NCI-H2171 treated with DMSO at 0.1 percent for 48 hours (cell line): ENCODE measurements around the gene FGF19.

Source experiments
- DNase-seq: peaks from one replicate; lab custom pipeline; 2025; lab: John Stamatoyannopoulos, UW

The FGF19 gene, protein sequence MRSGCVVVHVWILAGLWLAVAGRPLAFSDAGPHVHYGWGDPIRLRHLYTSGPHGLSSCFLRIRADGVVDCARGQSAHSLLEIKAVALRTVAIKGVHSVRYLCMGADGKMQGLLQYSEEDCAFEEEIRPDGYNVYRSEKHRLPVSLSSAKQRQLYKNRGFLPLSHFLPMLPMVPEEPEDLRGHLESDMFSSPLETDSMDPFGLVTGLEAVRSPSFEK

DNA sequence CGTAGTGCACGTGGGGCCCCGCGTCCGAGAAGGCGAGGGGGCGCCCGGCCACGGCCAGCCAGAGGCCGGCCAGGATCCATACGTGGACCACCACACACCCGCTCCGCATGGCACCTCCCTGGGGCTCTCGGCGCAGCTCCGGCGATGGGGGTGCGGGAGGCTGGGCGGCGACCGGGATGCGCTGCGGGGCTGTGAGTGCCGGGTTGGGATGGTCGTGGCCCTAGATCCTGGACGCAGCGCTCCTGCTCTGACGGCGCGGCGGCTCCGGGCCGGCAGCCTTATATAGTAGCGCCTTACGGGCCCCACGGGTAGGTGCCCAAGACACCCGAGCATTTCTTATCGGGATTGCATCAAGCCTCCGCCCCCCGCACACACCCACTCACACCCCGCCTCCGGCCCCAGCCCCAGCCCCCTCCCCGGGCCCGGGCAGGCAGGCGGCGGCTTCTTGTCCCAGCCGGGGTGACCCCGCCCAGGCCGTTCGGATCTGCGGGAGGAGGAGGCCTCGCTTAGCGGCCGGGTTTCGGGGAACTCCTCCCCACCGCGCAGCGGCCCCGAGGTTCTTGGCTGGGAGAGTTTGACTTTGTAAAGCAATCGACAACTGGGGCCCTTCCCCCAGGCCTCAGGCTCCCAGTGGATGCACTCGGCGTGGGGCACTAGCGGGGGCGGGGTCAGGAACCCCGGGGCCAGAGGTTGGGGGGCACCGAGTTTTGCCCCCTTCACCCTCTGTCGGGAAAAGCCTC lies at the start of gene FGF19:
Gene FGF19 (minus strand): TSS at position 255 of the 740 bp plus-strand sequence. CDS start 146 bp downstream, at position 109.
- peak; percentile 13 for DNase-seq

DNA sequence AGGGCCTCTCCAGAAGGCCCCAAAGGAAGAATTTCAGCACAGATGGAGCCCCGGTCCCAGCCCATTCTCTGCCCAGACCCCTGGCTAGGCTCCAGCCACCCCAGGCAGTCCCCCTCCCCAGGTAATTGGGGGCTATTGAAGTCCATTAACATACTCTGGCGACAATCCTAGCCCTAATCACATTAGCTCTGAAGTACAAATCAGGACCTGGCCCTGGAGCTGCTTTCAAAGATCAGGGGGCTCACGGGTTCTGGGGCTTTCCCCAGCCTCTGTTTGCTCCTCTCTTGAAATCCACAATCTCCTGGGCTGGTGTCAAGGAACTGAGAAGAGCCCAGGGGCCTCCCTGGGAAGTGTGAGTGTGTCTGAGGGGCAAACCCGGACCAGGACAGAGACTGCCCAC lies 49.1 kb upstream of the FGF19 start:
- DNase-seq: no peak

DNA sequence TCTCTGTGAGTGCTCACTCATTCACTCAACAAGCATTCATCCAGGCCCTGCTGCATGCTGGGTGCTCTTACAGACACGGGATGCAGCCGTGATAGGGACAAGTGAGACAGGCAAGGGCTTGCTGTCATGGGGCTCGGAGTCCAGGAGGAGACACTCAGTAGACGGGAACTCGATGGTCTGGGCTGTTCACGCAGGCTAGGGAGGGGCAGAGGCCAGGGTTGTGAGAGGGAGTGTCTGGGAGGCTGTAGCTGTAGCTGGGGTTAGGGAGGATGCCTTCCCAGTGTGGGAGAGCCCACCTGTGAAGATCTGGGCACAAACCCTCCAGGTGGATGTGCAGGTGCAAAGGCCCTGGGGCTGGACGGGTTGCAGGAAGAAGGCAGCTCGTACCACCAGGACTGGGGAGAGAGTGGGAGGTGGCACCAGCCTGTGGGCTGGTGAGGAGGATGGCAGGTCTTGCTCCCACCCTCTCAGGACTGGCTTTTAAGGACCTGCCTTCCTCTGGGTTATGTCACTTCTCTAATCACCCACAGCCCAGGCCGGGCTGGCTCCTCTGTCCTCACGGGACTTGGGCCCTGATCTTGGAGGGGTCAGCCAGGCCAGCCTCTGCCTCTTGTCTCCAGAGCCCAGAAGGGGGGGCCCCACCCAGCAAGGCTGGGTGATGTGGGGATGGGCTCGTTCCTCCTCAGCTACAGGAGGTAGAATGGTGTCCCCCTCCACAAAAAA lies 47.2 kb upstream of the FGF19 start:
- DNase-seq: no peak

DNA sequence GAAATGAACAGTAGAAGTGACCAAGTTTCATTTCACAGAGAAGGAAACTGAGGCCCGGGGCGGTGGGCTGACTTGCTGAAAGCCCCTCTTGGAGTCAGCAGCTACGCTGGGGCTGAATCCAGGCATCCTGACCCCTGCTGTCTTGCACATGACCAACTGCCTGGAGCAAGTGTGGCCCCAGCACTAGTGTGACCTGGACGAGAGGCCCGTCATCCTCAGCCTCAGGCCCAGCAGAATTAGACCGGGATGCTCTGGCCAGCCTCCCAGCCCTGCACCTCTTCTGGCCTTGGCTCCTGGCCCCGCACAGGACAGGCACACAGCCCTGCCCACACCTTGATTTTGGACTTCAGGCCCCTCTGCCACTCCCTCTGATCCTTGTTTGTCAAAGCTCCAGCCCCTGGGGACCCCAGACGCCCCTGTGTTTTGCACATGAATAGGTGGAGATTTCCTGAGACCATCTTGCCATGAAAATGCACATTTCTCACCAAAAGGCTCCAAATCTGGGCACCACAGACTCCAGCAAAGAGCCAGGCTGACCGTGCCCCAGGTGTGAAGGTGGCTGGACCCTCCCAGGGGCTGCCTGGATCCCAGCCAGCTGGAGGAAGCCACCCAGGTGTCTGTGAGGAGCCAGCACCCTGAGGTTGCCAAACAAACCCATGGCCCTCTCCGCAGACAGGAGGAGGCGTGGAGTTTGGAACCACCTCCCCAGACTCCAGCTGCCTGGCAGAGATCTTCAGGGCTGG lies 46.5 kb upstream of the FGF19 start:
- no peak for DNase-seq

DNA sequence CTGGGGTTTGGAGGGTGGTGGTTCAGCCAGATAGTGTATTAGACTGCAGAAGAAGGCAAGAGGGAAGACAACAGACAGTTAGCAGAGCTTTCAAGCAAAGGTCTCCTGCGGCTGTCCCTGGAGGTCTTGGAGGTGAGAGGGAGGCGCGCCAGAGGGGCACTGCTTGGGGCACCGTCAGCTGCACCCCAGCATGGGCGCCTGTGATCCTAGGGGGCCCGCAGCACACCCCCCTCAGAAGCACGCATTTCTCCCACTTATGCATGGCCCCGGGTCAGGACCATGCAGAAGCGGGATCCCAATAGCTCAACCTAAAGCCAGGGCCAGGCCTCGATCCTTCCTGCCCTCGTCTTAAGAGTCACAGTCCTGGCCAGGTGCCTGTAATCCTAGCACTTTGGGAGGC lies 44.8 kb upstream of the FGF19 start:
- DNase-seq: no peak

DNA sequence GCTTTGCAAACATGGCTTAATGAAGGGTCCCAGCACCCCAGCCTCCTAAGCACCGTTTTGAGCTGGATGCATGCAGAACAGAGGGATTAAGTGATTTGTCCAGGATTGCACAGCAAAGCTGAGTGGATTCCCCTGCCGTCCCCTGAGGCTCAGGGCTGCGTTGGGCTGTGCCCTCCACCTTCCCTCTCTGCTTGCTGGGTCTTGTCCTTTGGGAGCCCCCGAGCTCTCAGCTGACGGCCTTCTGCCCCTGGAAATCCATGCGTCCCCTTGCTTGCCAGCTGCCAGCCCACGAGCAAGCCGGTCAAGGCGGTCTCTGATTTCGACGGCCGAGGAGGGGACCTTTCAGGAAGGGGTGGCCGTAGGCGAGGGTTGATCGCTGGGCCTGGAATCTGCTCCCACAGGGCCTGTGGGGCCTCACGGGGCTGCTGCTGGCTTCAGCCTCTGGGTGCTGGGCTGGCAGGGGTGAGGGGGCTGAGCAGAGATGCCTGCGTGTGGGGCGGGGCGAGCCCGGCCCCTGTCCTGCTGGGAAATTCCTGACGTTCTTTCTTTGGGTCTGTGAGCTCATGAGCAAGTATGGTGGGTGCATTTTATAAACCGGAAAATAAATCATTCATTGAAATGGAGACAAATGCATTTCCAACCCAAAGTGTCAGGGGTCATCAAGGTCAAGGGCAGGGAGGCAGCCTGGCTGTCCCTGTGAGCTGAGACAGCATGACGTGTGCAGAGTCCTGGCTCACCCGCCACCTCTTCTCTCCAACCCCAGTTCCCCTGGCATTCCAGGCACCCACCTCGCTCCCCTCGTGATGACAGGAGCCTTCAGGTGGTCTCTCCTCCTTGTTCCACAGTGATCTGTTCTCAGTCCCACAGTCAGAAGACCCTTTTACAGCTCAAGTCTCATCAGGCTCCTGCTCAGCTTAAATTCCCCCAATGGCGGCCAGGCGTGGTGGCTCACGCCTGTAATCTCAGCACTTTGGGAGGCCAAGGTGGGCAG lies 43.2 kb upstream of the FGF19 start:
- no peak for DNase-seq

DNA sequence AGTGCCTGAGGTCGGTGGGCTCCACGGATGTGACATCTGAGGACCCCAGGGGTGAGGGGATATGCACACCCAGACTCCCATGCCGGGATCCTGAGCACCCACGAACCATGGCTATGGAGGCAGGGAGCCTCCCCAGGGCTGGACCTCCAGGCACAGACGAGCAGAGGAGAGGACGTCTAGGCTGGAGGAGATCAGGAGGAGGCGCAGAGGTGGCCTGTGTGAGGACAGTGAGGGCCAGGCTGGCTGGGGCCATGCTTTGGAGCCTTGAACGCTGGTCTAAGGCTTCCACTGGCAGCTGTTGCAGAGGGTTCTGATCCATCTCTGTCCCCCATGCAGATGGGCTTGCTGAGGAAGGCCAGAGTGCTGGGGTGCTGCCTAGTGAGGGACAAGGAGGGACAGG lies 42.3 kb upstream of the FGF19 start:
- no peak for DNase-seq

DNA sequence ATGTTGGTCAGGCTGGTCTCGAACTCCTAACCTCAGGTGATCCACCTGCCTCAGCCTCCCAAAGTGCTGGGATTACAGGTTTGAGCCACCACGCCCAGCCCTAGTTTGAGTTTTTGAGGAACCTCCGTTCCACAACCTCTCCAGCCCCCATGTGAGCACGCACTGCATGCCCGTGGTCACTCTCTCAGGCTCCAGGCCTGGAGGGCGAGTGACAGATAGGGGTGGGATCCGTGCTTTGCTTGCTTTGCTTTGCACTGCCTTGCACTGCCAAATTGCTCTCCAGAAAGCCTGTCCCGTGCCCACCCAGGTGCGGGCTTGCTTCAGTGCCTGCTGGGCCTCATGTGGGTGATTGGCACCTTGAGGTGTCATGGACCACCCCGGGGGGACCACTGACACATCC lies 41.4 kb upstream of the FGF19 start:
- no peak for DNase-seq

DNA sequence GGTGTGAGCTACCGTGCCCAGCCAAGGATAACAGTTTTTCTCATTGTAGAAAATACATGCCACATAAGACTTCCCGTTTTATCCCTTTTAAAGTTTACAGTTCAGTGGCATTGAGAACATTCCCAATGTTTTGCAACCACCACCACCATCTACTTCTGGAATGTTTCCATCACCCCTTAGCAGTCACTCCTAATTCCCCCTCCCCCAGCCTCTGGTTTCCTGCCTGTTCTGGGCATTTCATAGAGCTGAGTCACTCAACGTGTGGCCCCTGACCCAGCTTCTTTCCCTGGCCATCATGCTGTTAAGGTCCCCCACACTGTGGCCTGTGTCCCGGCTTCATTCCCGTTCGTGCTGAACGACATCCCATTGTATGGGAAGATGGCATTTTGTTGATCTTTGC lies 40.6 kb upstream of the FGF19 start:
- DNase-seq: no peak

DNA sequence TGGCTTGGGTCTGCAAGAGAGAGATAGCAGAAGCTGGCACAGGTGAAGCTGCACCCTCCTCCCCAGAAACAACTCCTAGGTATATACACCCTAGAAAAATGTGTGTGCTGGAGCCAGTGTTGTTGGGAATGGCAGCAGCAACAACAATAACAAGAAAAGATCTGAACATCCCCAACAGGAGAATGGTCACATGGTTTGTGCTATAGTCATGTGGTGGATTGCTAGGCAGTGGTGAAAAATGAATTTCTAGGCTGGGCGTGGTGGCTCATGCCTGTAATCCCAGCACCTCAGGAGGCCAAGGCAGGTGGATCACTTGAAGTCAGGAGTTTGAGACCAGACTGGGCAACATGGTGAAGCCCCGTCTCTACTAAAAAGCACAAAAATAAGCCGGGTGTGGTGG lies 31.0 kb upstream of the FGF19 start:
- DNase-seq: no peak

DNA sequence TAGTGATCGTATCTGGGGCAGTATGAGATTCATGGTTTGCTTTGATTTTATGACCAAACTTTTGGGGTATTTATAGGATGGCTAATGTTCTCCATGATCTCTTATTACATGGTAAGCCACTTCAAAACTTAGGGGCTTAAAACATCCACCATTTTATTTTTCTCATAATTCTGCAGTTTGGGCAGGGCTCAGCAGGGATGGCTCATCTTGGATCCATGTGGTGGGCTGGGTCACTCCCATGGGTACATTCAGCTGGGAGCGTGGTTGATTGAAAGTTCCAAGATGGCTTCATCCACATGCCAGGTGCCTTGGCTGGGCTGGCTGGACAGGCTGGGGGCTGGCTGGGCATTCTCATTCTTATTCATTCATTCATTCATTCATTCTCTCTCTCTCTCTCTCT lies 30.5 kb upstream of the FGF19 start:
- DNase-seq: no peak

DNA sequence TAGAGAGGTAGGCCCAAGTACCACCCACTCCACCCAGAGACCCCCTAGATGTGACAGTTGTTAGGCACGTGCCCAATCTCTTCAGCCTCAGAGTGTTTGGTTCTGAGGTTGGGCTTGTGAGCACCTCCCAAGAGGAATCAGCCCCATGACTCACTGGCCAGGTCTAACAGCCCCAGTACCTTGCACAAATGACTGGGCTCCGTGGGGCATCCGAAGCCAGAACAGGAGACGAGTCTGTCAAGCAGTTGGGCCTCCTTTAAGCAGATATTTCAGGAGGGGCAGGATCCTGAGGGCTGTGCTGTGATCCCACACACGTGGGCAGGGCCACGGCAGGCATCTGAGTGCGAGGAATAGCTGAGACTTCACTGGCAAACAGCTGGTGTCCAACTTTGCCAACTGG lies 29.1 kb upstream of the FGF19 start:
- DNase-seq: no peak

DNA sequence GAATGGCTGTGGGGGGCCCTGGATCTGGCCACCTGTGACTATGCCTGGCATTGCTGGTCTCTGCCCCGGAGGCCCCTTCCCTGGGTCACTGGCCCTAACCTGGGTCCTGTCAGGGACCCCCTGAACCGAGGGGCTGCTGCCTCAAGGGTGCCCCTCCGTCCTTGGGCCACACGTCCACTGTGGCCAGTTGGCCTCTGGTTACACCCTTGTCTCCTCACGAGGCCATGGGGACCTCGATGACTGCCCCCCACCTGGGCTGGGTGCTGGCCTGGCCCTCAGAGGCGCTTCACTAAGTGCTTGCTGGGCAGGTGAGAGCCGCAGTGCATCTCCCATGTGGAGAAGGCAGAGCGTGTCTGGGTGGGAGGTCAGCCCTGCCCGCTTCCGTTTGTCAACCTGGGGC lies 27.3 kb upstream of the FGF19 start:
- DNase-seq: no peak

DNA sequence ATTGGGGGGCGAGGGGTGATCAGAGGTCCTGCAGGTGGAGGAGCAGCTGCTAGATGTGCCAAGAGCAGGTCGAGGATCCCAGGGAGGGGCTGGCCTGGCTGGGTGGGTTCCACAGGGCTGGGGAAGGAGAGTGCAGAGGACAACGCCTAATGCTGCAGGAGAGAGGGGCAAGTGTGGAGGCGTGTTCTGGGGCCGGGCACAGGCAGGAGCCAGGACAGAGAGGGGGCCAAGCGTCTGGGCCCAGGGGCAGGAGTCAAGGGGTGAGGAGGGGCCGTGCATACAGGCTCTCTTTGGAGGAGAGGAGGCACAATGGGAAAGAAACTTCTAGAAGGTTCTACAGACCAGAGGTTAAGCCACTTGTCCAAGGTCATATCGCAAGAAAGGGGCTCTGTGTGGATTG lies 26.7 kb upstream of the FGF19 start:
- DNase-seq: no peak

DNA sequence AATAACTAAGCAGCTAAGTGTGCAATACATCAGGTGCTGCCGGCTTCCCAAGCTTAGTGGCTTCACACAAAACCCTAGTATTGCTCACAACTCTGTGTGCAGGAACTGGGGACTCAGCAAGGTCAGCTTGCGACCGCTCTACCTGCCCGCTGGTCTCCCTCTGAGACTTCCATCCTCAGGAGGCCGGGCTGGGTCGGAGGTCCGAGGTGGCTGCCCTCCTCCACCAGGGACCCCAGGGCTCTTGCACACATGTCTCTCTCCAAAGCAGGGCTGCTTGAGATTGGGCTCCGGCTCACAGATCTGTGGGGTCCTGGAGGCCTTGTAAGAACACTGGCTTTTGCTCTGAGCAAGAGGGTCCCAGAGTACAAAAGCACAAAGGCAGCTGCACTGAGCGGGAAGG lies 25.4 kb upstream of the FGF19 start:
- no peak for DNase-seq

DNA sequence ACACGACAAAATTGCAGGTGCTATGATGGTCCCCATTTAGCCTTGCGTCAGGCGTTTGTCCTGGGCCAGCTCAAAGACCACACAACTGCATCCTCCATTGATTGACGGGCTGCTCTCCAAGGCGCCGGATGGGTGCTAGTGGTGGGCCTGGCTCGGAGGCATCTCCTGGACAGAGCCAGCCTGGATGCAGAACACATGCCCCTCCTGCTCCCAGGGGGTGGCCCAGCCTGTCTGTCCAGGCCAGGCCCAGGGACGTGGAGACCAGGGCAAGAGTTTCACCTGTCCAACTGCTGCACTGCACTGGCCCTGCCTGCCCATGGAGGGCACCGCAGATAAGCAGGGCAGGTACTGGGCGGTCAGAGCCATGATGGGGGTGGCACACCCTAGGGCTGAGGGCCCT lies 23.4 kb upstream of the FGF19 start:
- DNase-seq: no peak

DNA sequence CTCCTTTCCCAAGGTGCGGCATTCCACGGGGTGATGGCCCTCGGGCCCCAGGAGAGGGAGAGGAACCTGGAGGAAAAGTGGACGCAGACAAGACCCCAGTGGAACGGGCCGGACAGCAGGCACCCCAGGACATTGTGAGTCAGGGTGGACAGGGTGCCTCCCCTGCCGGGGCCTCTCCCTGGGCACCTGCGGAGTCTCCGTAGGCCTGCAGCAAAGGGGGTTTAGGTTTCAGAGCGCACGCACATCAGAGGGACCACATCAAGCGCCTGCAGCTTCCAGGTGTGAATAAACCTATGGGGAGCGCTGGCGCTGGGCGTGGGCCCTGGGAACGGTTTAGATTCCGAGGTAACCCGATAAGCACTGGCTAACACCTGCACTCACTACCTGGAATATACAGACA lies 22.7 kb upstream of the FGF19 start:
- no peak for DNase-seq

DNA sequence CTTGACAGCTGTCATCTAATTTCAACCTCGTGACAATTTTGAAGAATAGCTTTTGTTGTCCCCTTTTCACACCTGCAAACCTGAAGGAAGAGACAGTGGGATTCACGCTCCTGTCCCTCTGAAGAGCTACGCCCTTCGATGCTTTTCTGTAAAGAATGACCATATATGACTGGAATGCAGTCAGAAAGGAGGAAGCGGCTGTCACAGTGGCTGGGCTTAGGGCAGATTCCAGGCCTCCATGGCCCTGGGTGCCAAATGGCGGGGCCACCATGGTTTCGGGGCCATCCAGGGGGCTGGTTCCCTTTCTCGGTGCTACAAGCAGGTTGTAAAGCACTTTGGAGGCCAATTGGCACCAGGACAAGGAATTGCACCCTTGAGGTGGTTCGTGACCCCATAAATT lies 22.2 kb upstream of the FGF19 start:
- no peak for DNase-seq

DNA sequence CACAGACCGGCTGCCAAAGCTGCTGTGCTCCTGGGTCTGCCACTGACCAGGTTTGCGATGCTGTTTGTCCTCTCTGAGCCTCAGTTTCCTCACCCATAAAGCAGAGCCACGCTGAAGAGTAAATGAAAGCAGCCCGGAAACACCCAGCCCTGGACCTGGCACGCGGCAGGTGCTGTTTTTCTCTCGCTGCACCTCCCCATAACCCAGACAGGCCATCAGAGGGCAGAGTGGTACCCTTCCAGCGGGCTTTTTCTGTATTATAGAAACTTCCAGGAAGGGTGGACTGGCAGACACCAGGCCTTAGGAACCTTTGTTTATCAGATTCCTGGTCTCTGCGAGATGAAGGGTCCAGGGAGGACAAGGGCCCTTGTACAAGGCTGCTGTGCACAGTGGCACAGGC lies 17.9 kb upstream of the FGF19 start:
- DNase-seq: no peak

DNA sequence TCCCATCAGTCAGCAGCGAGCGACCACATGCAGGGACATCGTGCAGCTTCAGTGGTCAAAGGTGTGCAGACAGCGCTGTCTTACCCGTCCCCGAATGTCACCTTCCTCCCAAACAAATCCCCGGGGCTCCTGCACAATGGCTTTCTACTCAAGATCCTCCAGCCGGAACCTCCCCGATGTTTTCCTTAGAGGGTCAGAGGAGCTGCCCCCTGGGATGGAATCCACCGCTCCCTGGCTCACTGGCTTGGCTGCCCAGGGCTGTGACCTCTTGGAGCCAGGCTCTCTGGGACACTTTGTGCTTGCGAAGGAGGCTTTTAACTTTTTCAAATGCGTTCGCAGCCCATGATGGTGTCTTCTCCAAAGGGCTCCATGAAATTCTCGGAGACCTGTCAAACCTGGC lies 17.3 kb upstream of the FGF19 start:
- DNase-seq: no peak

DNA sequence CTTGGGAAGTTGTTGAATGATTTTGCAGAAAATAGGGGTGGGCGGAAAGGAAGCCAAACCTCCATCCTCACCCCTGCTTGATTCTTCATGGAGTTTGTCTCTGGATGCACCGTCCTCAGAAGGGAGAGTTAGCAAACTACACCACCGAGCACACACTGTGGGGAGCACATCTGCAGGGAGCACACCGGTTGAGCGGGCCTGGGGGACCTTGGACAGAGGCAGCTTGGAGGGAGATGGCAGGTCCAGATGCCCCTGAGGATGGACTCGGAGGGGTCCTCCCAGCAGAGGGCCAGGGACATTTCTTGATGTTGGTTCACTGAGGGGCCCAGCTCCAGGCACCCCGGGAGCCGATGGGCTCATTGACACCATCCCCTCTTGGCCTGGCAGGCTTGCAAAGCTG lies 15.1 kb upstream of the FGF19 start:
- no peak for DNase-seq
